Uterus (tissue), 4 donors: ENCODE data around the gene MARK2. TPM values are rescaled to one million over a fixed set of nuclear protein-coding genes. Genes with fewer than 3 reads are reported as not detected.

ENCODE experiments used
- DNase-seq, 2 donors: peaks; one replicate each; pipeline ENCODE4 v3.0.0-alpha.2; 2019 to 2020
- H3K27ac ChIP-seq, 2 donors: fragments of 200-600 bp; sonication (generic); 1 replicate in 1 of 2; 2 replicates in 1 of 2; pipeline ENCODE4 v1.5.1; 2016 to 2018
- H3K27me3 ChIP-seq, 2 donors: fragments of 200-600 bp; sonication (generic); one replicate each; pipeline ENCODE4 v1.5.1; 2018 to 2019; ENCODE audit warnings: control low read depth in 1 of 2
- H3K36me3 ChIP-seq, 2 donors: fragments of 200-600 bp; sonication (generic); one replicate each; pipeline ENCODE4 v1.5.1; 2019; ENCODE audit warnings: control low read depth in 1 of 2
- H3K4me1 ChIP-seq, 2 donors: fragments of 200-600 bp; sonication (generic); one replicate each; pipeline ENCODE4 v1.5.1; 2018 to 2019; ENCODE audit warnings: control low read depth in 1 of 2
- H3K4me3 ChIP-seq, 2 donors: fragments of 200-600 bp; sonication (generic); 1 replicate in 1 of 2; 2 replicates in 1 of 2; pipeline ENCODE4 v1.5.1; 2018 to 2019; ENCODE audit warnings: mild to moderate bottlenecking in 1 of 2
- H3K9me3 ChIP-seq, 2 donors: fragments of 200-600 bp; sonication (generic); one replicate each; pipeline ENCODE4 v1.5.1; 2019; ENCODE audit warnings: control low read depth in 1 of 2
- CTCF ChIP-seq, 4 experiments: fragments of 200-600 bp in 2 of 4; fragments of 450-650 bp in 2 of 4; sonication (generic) in 2 of 4; IDR thresholded peaks; one replicate each; pipeline ENCODE4 v1.5.1; 2016 to 2019; ENCODE audit warnings: antibody characterized with exemption in 4 of 4, mild to moderate bottlenecking in 2 of 4, moderate library complexity in 1 of 4
- POLR2A ChIP-seq, 2 donors: fragments of 450-650 bp; IDR thresholded peaks; one replicate each; pipeline ENCODE4 v1.6.1; 2016; ENCODE audit warnings: antibody characterized with exemption in 2 of 2, mild to moderate bottlenecking in 1 of 2, moderate library complexity in 1 of 2
- intact Hi-C: fragments of 100-400 bp; cut with DNase I; formaldehyde crosslinking; loops from one replicate; pipeline ENCODE4 v1.15.1; 2023; ENCODE audit warnings: low total_unique reads
- total RNA-seq, 4 donors: library from RNA; depleted of rRNA in 3 of 4; stranded (reverse); fragments of >200 nt in 3 of 4; gene quantifications; one replicate each; pipeline versions ENCODE4 v1.1.0 to v1.2.4, GENCODE V29; 2014 to 2023
- donor health status: DM: yes; HTN: yes; CAD: no.

Gene MARK2
- total RNA-seq, 4 donors from 2014 or later, result 6.9 to 36.5 (median 17.7) TPM

GRCh38 chr11:63906585-63906984 is 67.7 kb downstream of the MARK2 start:
- Histone ChIP-seq H3K27ac (no peak overlapping the region), H3K36me3 (no peaks in the 10 kb centered on the region), H3K9me3 (no peaks in the 10 kb centered on the region), H3K4me3 (no peak overlapping the region), H3K27me3 (no peaks in the 10 kb centered on the region), H3K4me1 (peaks cover 5 to 20% of the 10 kb centered on the region in 2 donors)
- TF ChIP-seq CTCF (IDR thresholded peaks at IDR 0.05), result no peak
- TF ChIP-seq POLR2A (IDR thresholded peaks at IDR 0.05), result no peak
- no peak for DNase-seq
- intact Hi-C loops, result no loop called here

GRCh38 chr11:63907063-63907462 is 68.2 kb downstream of the MARK2 start:
- DNase-seq, result no peak
- Histone ChIP-seq H3K9me3 (no peaks in the 10 kb centered on the region), H3K27ac (no peak overlapping the region), H3K4me3 (no peak overlapping the region), H3K27me3 (no peaks in the 10 kb centered on the region), H3K4me1 (peaks cover 5 to 20% of the 10 kb centered on the region in 2 donors), H3K36me3 (no peaks in the 10 kb centered on the region)
- intact Hi-C loops, result no loop called here
- TF ChIP-seq POLR2A (IDR thresholded peaks at IDR 0.05) (no peak), CTCF (IDR thresholded peaks at IDR 0.05) (no peak)

- Histone ChIP-seq H3K4me1 (peaks cover 5 to 20% of the 10 kb centered on the region in 2 donors), H3K9me3 (no peaks in the 10 kb centered on the region), H3K27ac (peak overlapping the region; percentile 58 to 59), H3K27me3 (no peaks in the 10 kb centered on the region), H3K36me3 (no peaks in the 10 kb centered on the region), H3K4me3 (no peak overlapping the region)
- intact Hi-C loops, result no loop called here
- no peak for TF ChIP-seq POLR2A (IDR thresholded peaks at IDR 0.05)
- no peak for TF ChIP-seq CTCF (IDR thresholded peaks at IDR 0.05)
- peak; percentile 53 to 55 for DNase-seq
Measured at GRCh38 chr11:63907808-63908530, 69.1 kb downstream of the MARK2 start.

GRCh38 chr11:63908631-63909401 is 69.9 kb downstream of the MARK2 start:
- DNase-seq, result peak; percentile 66 to 77
- peaks cover 5 to 20% of the 10 kb centered on the region in 2 donors for H3K4me1 ChIP-seq
- no peak for TF ChIP-seq CTCF (IDR thresholded peaks at IDR 0.05)
- no peak for TF ChIP-seq POLR2A (IDR thresholded peaks at IDR 0.05)
- H3K27ac ChIP-seq, result peak overlapping the region; percentile 58 to 59
- no peaks in the 10 kb centered on the region for H3K36me3 ChIP-seq
- H3K9me3 ChIP-seq, result no peaks in the 10 kb centered on the region
- H3K4me3 ChIP-seq, result no peak overlapping the region
- no peaks in the 10 kb centered on the region for H3K27me3 ChIP-seq
- intact Hi-C loops, result no loop called here
